Measurements from ENCODE around the gene FAM210A. TPM values are rescaled to one million over a fixed set of nuclear protein-coding genes. Genes with fewer than 3 reads are reported as not detected.

FAM210A gene
- polyA plus RNA-seq, 1 of the 3 experiments (the other 2 are of a cell fraction): 10.6 TPM

DNA sequence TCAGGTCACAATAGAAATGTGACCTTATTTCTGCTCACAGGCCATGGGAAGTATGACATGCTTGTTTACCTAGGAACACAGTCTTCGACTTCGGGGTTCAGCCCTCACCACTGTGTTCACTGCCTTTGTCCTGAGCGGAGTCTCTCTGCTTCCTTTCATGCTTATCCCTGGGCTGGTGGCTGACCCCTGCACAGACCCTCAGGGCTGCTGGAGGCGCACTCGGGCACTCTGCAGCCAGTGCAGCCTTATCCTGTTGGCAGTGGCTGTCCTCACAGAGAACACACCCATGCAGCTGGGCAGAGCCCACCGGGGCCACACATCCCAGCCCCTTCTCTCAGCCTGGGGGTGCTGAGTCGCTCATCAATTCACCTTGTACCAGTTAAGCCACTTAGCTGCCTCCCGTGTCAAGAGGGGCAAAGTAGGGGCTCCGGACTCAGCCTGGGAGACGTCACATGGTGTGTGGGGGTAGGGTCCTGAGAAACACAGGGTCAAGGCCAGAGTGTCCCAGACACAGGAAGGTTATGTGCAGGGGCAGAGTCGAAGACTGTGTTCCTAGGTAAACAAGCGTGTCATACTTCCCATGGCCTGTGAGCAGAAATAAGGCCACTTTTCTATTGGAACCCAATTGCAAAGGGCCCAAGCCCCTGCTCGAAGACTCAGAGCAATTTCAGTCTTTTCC is 107.5 kb downstream of the FAM210A start:
- H3K9me2 ChIP-seq: no peaks in the 10 kb centered on the region
- H3K4me3 ChIP-seq (ENCODE audit: low read depth in 2 of 2, low read length in 1 of 2): no peak overlapping the region
- no peaks in the 10 kb centered on the region for H3K79me2 ChIP-seq (ENCODE audit: insufficient read depth)
- ChIA-PET POLR2A (no interaction called here), CTCF (interaction anchor here (1.9 kb wide), 2 partner anchors 11 to 61 kb away, joined by 7 to 8 read pairs; no protein-coding TSS in a partner anchor)
- no peaks in the 10 kb centered on the region for H3K27me3 ChIP-seq (ENCODE audit: insufficient read depth)
- no peak overlapping the region for H3K4me2 ChIP-seq
- no peaks in the 10 kb centered on the region for H4K20me1 ChIP-seq (ENCODE audit: insufficient read depth)
- TF ChIP-seq, protein P1, sequence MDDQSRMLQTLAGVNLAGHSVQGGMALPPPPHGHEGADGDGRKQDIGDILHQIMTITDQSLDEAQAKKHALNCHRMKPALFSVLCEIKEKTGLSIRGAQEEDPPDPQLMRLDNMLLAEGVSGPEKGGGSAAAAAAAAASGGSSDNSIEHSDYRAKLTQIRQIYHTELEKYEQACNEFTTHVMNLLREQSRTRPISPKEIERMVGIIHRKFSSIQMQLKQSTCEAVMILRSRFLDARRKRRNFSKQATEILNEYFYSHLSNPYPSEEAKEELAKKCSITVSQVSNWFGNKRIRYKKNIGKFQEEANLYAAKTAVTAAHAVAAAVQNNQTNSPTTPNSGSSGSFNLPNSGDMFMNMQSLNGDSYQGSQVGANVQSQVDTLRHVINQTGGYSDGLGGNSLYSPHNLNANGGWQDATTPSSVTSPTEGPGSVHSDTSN (IDR thresholded peaks at IDR 0.05): no peak
- TF ChIP-seq EP300 (IDR thresholded peaks at IDR 0.05; ENCODE audit: borderline replicate concordance in 1 of 2, low read depth in 1 of 2, low read length in 1 of 2) (no peak), TAF1 (IDR thresholded peaks at IDR 0.05; ENCODE audit: borderline replicate concordance, low read depth, low read length) (no peak), RXRA (IDR thresholded peaks at IDR 0.05; ENCODE audit: borderline replicate concordance, low read depth) (no peak), EZH2phosphoT487 (IDR thresholded peaks at IDR 0.05; ENCODE audit: borderline replicate concordance, low read depth) (no peak)
- TF ChIP-seq, protein P2, sequence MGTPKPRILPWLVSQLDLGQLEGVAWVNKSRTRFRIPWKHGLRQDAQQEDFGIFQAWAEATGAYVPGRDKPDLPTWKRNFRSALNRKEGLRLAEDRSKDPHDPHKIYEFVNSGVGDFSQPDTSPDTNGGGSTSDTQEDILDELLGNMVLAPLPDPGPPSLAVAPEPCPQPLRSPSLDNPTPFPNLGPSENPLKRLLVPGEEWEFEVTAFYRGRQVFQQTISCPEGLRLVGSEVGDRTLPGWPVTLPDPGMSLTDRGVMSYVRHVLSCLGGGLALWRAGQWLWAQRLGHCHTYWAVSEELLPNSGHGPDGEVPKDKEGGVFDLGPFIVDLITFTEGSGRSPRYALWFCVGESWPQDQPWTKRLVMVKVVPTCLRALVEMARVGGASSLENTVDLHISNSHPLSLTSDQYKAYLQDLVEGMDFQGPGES (IDR thresholded peaks at IDR 0.05; ENCODE audit: low read depth, low read length): no peak
- no peak overlapping the region for H3K9ac ChIP-seq
- no peak overlapping the region for H3K27ac ChIP-seq (ENCODE audit: low read depth in 2 of 2, low read length in 1 of 2)
- no peaks in the 10 kb centered on the region for H3K9me3 ChIP-seq
- DNase-seq: no peak
- no peaks in the 10 kb centered on the region for H3F3A ChIP-seq (replicated peaks; ENCODE audit: insufficient read depth)
- 75% methylated on average over 9 of the region's 13 CpGs for WGBS (ENCODE audit: low lambda C conversion rate)
- peaks cover 0 to 5% of the 10 kb centered on the region in 2 experiments; a peak in 2 of 4 replicates for H3K4me1 ChIP-seq (ENCODE audit: control insufficient read depth in 1 of 2, insufficient read depth in 2 of 2, low read depth in 1 of 2, low read length in 1 of 2)
- no peak overlapping the region for H2AFZ ChIP-seq (ENCODE audit: low read depth)
- no peaks in the 10 kb centered on the region for H3K36me3 ChIP-seq (replicated peaks in 1 of 2; ENCODE audit: control insufficient read depth in 1 of 2, insufficient read depth in 2 of 2, low read length in 1 of 2)

DNA sequence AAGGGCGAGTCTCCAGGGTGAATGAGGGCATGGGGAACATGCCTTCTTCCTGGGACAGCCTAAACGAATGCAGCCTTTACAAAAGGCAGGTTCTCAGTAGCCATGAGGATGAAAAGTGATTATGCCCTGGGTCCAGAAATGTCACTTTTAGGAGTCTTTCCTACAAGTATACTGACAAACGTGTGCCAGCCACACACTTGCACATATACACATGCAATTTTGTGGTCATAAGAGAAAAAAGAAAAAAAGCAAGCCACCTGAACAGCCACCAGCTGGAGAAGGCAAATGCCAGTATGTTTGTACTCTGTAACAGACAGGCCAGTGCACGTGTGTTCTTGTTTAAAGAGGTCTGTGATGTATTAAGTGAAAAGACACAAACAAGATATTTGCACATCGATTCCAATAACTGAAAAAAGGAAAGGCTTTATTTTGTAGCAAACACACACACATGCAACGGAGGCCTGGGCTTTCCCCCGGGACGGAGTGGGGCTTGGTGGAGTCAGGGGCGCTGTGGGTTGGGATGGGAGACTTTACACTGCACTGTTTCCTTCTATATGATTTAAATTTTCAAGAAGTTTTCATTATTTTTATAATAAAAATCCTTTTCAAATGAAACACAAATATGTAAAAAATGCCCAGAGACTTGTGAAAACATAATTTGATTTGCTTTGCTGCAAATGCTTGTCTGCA is 108.4 kb downstream of the FAM210A start:
- H3K9me3 ChIP-seq: no peaks in the 10 kb centered on the region
- H3K9ac ChIP-seq: no peak overlapping the region
- H3K4me3 ChIP-seq (ENCODE audit: low read depth in 2 of 2, low read length in 1 of 2): no peak overlapping the region
- 56% methylated on average over 9 of the region's 9 CpGs for WGBS (ENCODE audit: low lambda C conversion rate)
- H3K4me1 ChIP-seq (ENCODE audit: control insufficient read depth in 1 of 2, insufficient read depth in 2 of 2, low read depth in 1 of 2, low read length in 1 of 2): peaks cover 0 to 4% of the 10 kb centered on the region in 2 experiments; a peak in 2 of 4 replicates
- ChIA-PET POLR2A (no interaction called here), CTCF (interaction anchor here (1.9 kb wide), 2 partner anchors 11 to 60 kb away, joined by 7 to 8 read pairs; no protein-coding TSS in a partner anchor)
- H3K27me3 ChIP-seq (ENCODE audit: insufficient read depth): no peaks in the 10 kb centered on the region
- no peak overlapping the region for H2AFZ ChIP-seq (ENCODE audit: low read depth)
- H3K36me3 ChIP-seq (replicated peaks in 1 of 2; ENCODE audit: control insufficient read depth in 1 of 2, insufficient read depth in 2 of 2, low read length in 1 of 2): no peaks in the 10 kb centered on the region
- no peaks in the 10 kb centered on the region for H3K79me2 ChIP-seq (ENCODE audit: insufficient read depth)
- DNase-seq: no peak
- TF ChIP-seq MXI1 (IDR thresholded peaks at IDR 0.05; ENCODE audit: low read depth, low read length) (no peak), GABPA (IDR thresholded peaks at IDR 0.05; ENCODE audit: low read depth) (no peak), NRF1 (IDR thresholded peaks at IDR 0.05; ENCODE audit: low read depth, low read length) (no peak), JUND (IDR thresholded peaks at IDR 0.05) (no peak), RCOR1 (IDR thresholded peaks at IDR 0.05; ENCODE audit: low read length) (no peak), SMC3 (IDR thresholded peaks at IDR 0.05; ENCODE audit: low read depth, low read length) (no peak), CHD2 (IDR thresholded peaks at IDR 0.05; ENCODE audit: low read length, partially characterized antibody) (no peak), RXRA (IDR thresholded peaks at IDR 0.05; ENCODE audit: borderline replicate concordance, low read depth) (no peak), EZH2phosphoT487 (IDR thresholded peaks at IDR 0.05; ENCODE audit: borderline replicate concordance, low read depth) (no peak), GATA2 (CRISPR knock-in tag; IDR thresholded peaks at IDR 0.05) (no peak), FOXJ3 (CRISPR knock-in tag; IDR thresholded peaks at IDR 0.05) (no peak), EP300 (IDR thresholded peaks at IDR 0.05; ENCODE audit: borderline replicate concordance in 1 of 2, low read depth in 1 of 2, low read length in 1 of 2) (no peak), FOXM1 (IDR thresholded peaks at IDR 0.05; ENCODE audit: low read depth) (no peak), NFIC (IDR thresholded peaks at IDR 0.05; ENCODE audit: borderline replicate concordance) (no peak)
- TF ChIP-seq, protein P3, sequence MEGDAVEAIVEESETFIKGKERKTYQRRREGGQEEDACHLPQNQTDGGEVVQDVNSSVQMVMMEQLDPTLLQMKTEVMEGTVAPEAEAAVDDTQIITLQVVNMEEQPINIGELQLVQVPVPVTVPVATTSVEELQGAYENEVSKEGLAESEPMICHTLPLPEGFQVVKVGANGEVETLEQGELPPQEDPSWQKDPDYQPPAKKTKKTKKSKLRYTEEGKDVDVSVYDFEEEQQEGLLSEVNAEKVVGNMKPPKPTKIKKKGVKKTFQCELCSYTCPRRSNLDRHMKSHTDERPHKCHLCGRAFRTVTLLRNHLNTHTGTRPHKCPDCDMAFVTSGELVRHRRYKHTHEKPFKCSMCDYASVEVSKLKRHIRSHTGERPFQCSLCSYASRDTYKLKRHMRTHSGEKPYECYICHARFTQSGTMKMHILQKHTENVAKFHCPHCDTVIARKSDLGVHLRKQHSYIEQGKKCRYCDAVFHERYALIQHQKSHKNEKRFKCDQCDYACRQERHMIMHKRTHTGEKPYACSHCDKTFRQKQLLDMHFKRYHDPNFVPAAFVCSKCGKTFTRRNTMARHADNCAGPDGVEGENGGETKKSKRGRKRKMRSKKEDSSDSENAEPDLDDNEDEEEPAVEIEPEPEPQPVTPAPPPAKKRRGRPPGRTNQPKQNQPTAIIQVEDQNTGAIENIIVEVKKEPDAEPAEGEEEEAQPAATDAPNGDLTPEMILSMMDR (IDR thresholded peaks at IDR 0.05): no peak
- H4K20me1 ChIP-seq (ENCODE audit: insufficient read depth): no peaks in the 10 kb centered on the region
- no peak overlapping the region for H3K27ac ChIP-seq (ENCODE audit: low read depth in 2 of 2, low read length in 1 of 2)
- H3F3A ChIP-seq (replicated peaks; ENCODE audit: insufficient read depth): no peaks in the 10 kb centered on the region
- H3K9me2 ChIP-seq: no peaks in the 10 kb centered on the region
- no peak overlapping the region for H3K4me2 ChIP-seq

Data from SK-N-SH (cell line).